K562 (cell line): ENCODE data around the gene ISG20. TPM values are rescaled to one million over a fixed set of nuclear protein-coding genes. Genes with fewer than 3 reads are reported as not detected.

ENCODE experiments used
- ATAC-seq: fragments of 200-7000 bp; cut with Tn5 transposase; 3 replicates; pipeline ENCODE4 v1.9.1; 2020; ENCODE audit warnings: moderate library complexity
- BruUV-seq: library from RNA; stranded (reverse); fragments of 400-500 nt; replicated peaks from 2 replicates; lab custom pipeline; 2021; lab: Mats Ljungman, UMichigan
- CTCF ChIA-PET: fragments of 300-600 bp; formaldehyde crosslinking; extraction: SDS; loops from one replicate; lab custom pipeline; 2021; ENCODE audit warnings: low intra/inter-chr PET ratio; lab: Yijun Ruan, JAX
- POLR2A ChIA-PET: fragments of 300-600, 350-650 bp; sonication (Branson Sonifier 250); formaldehyde crosslinking; extraction: SDS; loops from one replicate; lab custom pipeline; 2021; ENCODE audit warnings: antibody characterized with exemption, inconsistent platforms; lab: Yijun Ruan, JAX
- DNase-seq, 4 experiments: peaks; one replicate each; pipeline versions ENCODE4 v3.0.0 to v3.0.0-alpha.2; 2011 to 2018; ENCODE audit warnings: low spot score in 3 of 4, mixed read lengths in 3 of 4; ENCODE audit errors: extremely low read depth in 1 of 4
- FAIRE-seq: peaks from 2 replicates; lab custom pipeline; 2011; peaks lifted over from hg19 to GRCh38; lab: Jason Lieb, UNC
- H2AFZ ChIP-seq: 2 replicates; pipeline ENCODE4 v1.6.0; 2011; ENCODE audit warnings: low read depth, low read length, control low read depth, inconsistent platforms
- H3K27ac ChIP-seq: fragments of 200-600 bp; 3 replicates; pipeline ENCODE4 v1.8.0; 2011; ENCODE audit warnings: low read depth, mild to moderate bottlenecking, control low read depth, inconsistent platforms, low read length, moderate library complexity, mixed read lengths; ENCODE audit errors: extremely low read depth
- H3K27me3 ChIP-seq, 2 experiments: fragments of 300-600 bp in 1 of 2; 2 replicates in 1 of 2; 3 replicates in 1 of 2; pipeline versions ENCODE4 v1.6.0 to v1.8.0; 2011; ENCODE audit warnings: inconsistent platforms in 2 of 2, low read length in 2 of 2, mild to moderate bottlenecking in 1 of 2, mixed read lengths in 1 of 2, moderate library complexity in 1 of 2; ENCODE audit not compliant: control insufficient read depth in 2 of 2, insufficient read depth in 2 of 2
- H3K36me3 ChIP-seq: fragments of 300-600 bp; 3 replicates; pipeline ENCODE4 v1.8.0; 2011; ENCODE audit warnings: mild to moderate bottlenecking, low read length, inconsistent platforms; ENCODE audit not compliant: control insufficient read depth, insufficient read depth
- H3K4me1 ChIP-seq, 2 experiments: fragments of 200-600 bp in 1 of 2; replicated peaks in 1 of 2; 2 replicates in 1 of 2; 3 replicates in 1 of 2; pipeline versions ENCODE4 v1.5.1 to v1.8.0; 2011; ENCODE audit warnings: inconsistent platforms in 2 of 2, low read length in 2 of 2, mild to moderate bottlenecking in 1 of 2, mixed read lengths in 1 of 2, moderate library complexity in 1 of 2; ENCODE audit not compliant: control insufficient read depth in 2 of 2, insufficient read depth in 2 of 2
- H3K4me2 ChIP-seq: 2 replicates; pipeline ENCODE4 v1.6.1; 2011; ENCODE audit warnings: low read length, control low read depth, inconsistent platforms, mixed read lengths; ENCODE audit not compliant: insufficient read depth
- H3K4me3 ChIP-seq: fragments of 200-600 bp; sonication (generic), shearing (Covaris generic); 2 replicates; pipeline ENCODE4 v1.5.1; 2016; ENCODE audit warnings: control low read depth, inconsistent platforms
- H3K79me2 ChIP-seq: fragments of 200-600 bp; 3 replicates; pipeline ENCODE4 v1.8.0; 2011; ENCODE audit warnings: low read length, inconsistent platforms; ENCODE audit not compliant: control insufficient read depth, insufficient read depth
- H3K9ac ChIP-seq, 2 experiments: 2 replicates each; pipeline versions ENCODE4 v1.6.0 to v1.6.1; 2011; ENCODE audit warnings: low read depth in 2 of 2, low read length in 2 of 2, control low read depth in 1 of 2, inconsistent platforms in 1 of 2, mild to moderate bottlenecking in 1 of 2, mixed read lengths in 1 of 2; ENCODE audit not compliant: insufficient read depth in 1 of 2
- H3K9me1 ChIP-seq: one replicate; pipeline ENCODE4 v1.6.0; 2011; ENCODE audit warnings: inconsistent platforms, mild to moderate bottlenecking, low read length, moderate library complexity; ENCODE audit not compliant: control insufficient read depth, insufficient read depth
- H3K9me3 ChIP-seq: replicated peaks from 2 replicates; pipeline ENCODE4 v1.5.1; 2011; ENCODE audit warnings: low read depth, low read length, inconsistent platforms; ENCODE audit not compliant: control insufficient read depth, insufficient read depth
- H4K20me1 ChIP-seq: replicated peaks from 2 replicates; pipeline ENCODE4 v1.6.1; 2011; ENCODE audit warnings: low read length, inconsistent platforms, mixed read lengths; ENCODE audit not compliant: control insufficient read depth, insufficient read depth
- BCOR ChIP-seq: fragments of 450-650 bp; IDR thresholded peaks from 2 replicates; pipeline ENCODE4 v1.6.1; 2016
- MBD2 ChIP-seq: sonication (generic); IDR thresholded peaks from 2 replicates; pipeline ENCODE4 v1.6.1; 2016; ENCODE audit warnings: low read depth, borderline replicate concordance
- RBM25 ChIP-seq: fragments of 200-400 bp; formaldehyde crosslinking; IDR thresholded peaks from 2 replicates; pipeline ENCODE4 v1.6.1; 2018; ENCODE audit warnings: low read length, low read depth, moderate library complexity; ENCODE audit not compliant: severe bottlenecking
- ZNF695 ChIP-seq: fragments of 450-650 bp; formaldehyde crosslinking; IDR thresholded peaks from 2 replicates; pipeline ENCODE4 v1.4.0; 2020; ENCODE audit warnings: mild to moderate bottlenecking, moderate library complexity
- ZNF764 ChIP-seq: fragments of 250-450 bp; sonication (Bioruptor Pico); IDR thresholded peaks from 2 replicates; pipeline ENCODE4 v1.4.0; 2020; ENCODE audit warnings: low read depth, mild to moderate bottlenecking, moderate library complexity
- WGBS: fragments of 100-300 bp; shearing (Covaris generic); methylation state at CpG from one replicate; pipeline ENCODE4 v1.1.6; 2016; ENCODE audit warnings: low coverage, mixed read lengths; ENCODE audit not compliant: insufficient coverage; ENCODE audit errors: missing lambda C conversion rate; 5-methylcytosine and 5-hydroxymethylcytosine counted together
- in situ Hi-C: fragments of 300-500 bp; cut with MboI; formaldehyde crosslinking; loops from 4 replicates; pipeline ENCODE4 v1.15.0; 2018; ENCODE audit warnings: inconsistent platforms, mixed read lengths
- intact Hi-C: fragments of 100-400 bp; cut with micrococcal nuclease; formaldehyde crosslinking; loops from 2 replicates; pipeline ENCODE4 v1.14.2; 2022
- polyA plus RNA-seq, 8 experiments: library from polyadenylated mRNA; depleted of rRNA in 4 of 8; stranded (reverse) in 5 of 8; unstranded in 3 of 8; fragments of >200 nt; fragmentation: Nextera tagmentation in 2 of 8; fragmentation: Illumina TruSeq in 1 of 8; extraction: Ambion mirVana in 2 of 8; extraction: Trizol in 1 of 8; gene quantifications; 2 replicates each; pipeline versions ENCODE4 v1.2.1 to v1.2.3, GENCODE V29; 2011 to 2014; ENCODE audit warnings: inconsistent platforms in 1 of 8, missing spikeins in 1 of 8
- total RNA-seq, 7 experiments: library from RNA; depleted of rRNA in 6 of 7; stranded (reverse); fragments of >200 nt in 6 of 7; fragmentation: Illumina TruSeq in 2 of 7; extraction: Trizol in 2 of 7; gene quantifications; 2 replicates each; pipeline versions ENCODE4 v1.2.1 to v1.2.3, GENCODE V29; 2011 to 2021; ENCODE audit warnings: low replicate concordance in 1 of 7
- TF ChIP-seq, protein P1 (sequence below), 2 experiments: fragments of 150-350 bp in 1 of 2; IDR thresholded peaks; 2 replicates each; pipeline ENCODE4 v1.6.1; 2012 to 2016; ENCODE audit warnings: low read depth in 2 of 2, low read length in 2 of 2, mild to moderate bottlenecking in 1 of 2, moderate library complexity in 1 of 2

Gene ISG20
- total and polyA plus RNA-seq, 9 of the 15 experiments (the other 6 are each of a cell fraction or from before 2014, with no cell fraction given): 0.06 to 2.1 (median 1.00) TPM

DNA sequence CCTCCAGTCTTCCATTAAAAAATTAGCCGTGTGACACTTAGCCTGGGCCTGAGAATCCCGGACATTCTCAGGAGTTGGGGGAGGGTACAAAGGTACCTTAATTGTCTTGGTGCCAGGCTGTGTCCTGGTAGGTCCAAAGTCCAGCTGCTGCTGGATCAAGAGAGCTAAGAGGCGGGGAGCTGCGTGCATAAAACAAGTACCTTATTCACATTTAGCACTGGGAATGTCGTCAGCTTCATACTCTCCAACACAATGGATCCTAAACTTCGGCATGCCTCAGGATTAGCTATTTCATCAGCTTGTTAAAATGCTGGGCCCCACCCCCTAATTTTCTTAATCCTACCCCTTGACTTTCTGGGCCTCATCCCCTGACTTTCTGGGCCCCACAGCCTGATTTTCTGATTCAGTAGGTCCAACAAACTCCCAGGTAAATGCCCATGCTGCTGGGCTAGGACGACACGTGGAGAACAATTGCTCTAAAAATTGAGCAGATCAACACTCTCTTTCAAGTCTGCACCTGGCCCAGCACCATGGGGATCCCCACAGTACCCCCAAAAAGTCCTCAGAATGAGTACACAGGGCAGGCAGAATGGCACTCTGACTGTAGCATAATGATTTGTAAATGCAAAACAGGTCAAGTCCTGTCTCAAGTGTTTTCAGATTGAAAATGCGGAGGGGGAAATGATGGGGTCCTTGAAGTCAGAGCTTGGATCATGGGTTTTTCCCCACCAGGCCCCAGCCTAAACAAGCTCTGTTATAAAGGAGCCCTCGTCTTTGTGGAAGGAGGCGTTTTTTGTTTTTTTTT lies 23.3 kb upstream of the ISG20 start (continued):
- TF ChIP-seq, protein P1, sequence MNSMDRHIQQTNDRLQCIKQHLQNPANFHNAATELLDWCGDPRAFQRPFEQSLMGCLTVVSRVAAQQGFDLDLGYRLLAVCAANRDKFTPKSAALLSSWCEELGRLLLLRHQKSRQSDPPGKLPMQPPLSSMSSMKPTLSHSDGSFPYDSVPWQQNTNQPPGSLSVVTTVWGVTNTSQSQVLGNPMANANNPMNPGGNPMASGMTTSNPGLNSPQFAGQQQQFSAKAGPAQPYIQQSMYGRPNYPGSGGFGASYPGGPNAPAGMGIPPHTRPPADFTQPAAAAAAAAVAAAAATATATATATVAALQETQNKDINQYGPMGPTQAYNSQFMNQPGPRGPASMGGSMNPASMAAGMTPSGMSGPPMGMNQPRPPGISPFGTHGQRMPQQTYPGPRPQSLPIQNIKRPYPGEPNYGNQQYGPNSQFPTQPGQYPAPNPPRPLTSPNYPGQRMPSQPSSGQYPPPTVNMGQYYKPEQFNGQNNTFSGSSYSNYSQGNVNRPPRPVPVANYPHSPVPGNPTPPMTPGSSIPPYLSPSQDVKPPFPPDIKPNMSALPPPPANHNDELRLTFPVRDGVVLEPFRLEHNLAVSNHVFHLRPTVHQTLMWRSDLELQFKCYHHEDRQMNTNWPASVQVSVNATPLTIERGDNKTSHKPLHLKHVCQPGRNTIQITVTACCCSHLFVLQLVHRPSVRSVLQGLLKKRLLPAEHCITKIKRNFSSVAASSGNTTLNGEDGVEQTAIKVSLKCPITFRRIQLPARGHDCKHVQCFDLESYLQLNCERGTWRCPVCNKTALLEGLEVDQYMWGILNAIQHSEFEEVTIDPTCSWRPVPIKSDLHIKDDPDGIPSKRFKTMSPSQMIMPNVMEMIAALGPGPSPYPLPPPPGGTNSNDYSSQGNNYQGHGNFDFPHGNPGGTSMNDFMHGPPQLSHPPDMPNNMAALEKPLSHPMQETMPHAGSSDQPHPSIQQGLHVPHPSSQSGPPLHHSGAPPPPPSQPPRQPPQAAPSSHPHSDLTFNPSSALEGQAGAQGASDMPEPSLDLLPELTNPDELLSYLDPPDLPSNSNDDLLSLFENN (IDR thresholded peaks at IDR 0.05; ENCODE audit: low read depth in 2 of 2, low read length in 2 of 2): no peak

- TF ChIP-seq BCOR (peak; percentile 65), ZNF764 (CRISPR knock-in tag) (no peak), MBD2 (no peak), RBM25 (peak; percentile 63), ZNF695 (CRISPR knock-in tag) (no peak)
- intact Hi-C loops: no loop called here
Observed at GRCh38 chr15:88616240-88616639, 22.6 kb upstream of the ISG20 start.

More at GRCh38 chr15:88616240-88616639, 22.6 kb upstream of the ISG20 start:
- POLR2A ChIA-PET: no interaction called here
- no peak for FAIRE-seq
- CTCF ChIA-PET: no interaction called here
- no peak overlapping the region for H3K4me2 ChIP-seq
- no peak overlapping the region for H3K27ac ChIP-seq
- BruUV-seq: no TSS peak
- H3K4me1 ChIP-seq: peaks cover 4 to 10% of the 10 kb centered on the region in 2 experiments; a peak in 4 of 5 replicates
- no peaks in the 10 kb centered on the region for H3K9me3 ChIP-seq
- 47% methylated on average over 4 of the region's 4 CpGs for WGBS
- no peak for DNase-seq
- no peaks in the 10 kb centered on the region for H3K9me1 ChIP-seq
- in situ Hi-C loops: loop anchor here (5.0 kb wide), 1 partner anchor 139 kb away; no protein-coding TSS in a partner anchor
- ATAC-seq: no peak
- no peaks in the 10 kb centered on the region for H3K36me3 ChIP-seq
- H3K9ac ChIP-seq: no peak overlapping the region
- H4K20me1 ChIP-seq: no peaks in the 10 kb centered on the region
- H3K4me3 ChIP-seq: no peak overlapping the region
- no peak overlapping the region for H2AFZ ChIP-seq
- H3K27me3 ChIP-seq: peaks cover 0 to 11% of the 10 kb centered on the region in 2 experiments; a peak in 1 of 5 replicates
- peaks cover 7% of the 10 kb centered on the region for H3K79me2 ChIP-seq
